ENCODE measurements around the gene PTHLH. TPM values are rescaled to one million over a fixed set of nuclear protein-coding genes. Genes with fewer than 3 reads are reported as not detected.

The PTHLH gene
- total RNA-seq, 1 donor from 2014 or later: 7.9 TPM

- no peaks in the 10 kb centered on the region for H3K9me3 ChIP-seq
- intact Hi-C loops (cut with DNase I): no loop called here
- TF ChIP-seq POLR2AphosphoS5 (IDR thresholded peaks at IDR 0.05; ENCODE audit: insufficient read depth in 1 of 2, low read depth in 1 of 2) (no peak), CTCF (IDR thresholded peaks at IDR 0.05) (no peak), POLR2A (IDR thresholded peaks at IDR 0.05) (no peak)
Observed at GRCh38 chr12:27924350-27925135, 48.0 kb downstream of the PTHLH start.

GRCh38 chr12:27922531-27923139, 49.9 kb downstream of the PTHLH start:
- TF ChIP-seq POLR2A (IDR thresholded peaks at IDR 0.05) (no peak), POLR2AphosphoS5 (IDR thresholded peaks at IDR 0.05; ENCODE audit: insufficient read depth in 1 of 2, low read depth in 1 of 2) (no peak), CTCF (IDR thresholded peaks at IDR 0.05) (no peak)
- H3K27ac ChIP-seq: no peak overlapping the region
- no peak for DNase-seq (ENCODE audit: extremely low spot score in 2 of 2)
- no peaks in the 10 kb centered on the region for H3K4me1 ChIP-seq
- no peaks in the 10 kb centered on the region for H3K9me3 ChIP-seq
- H3K36me3 ChIP-seq: no peaks in the 10 kb centered on the region
- intact Hi-C loops (cut with DNase I): no loop called here
- no peak overlapping the region for H3K4me3 ChIP-seq
- no peaks in the 10 kb centered on the region for H3K27me3 ChIP-seq

More at GRCh38 chr12:27924350-27925135, 48.0 kb downstream of the PTHLH start:
- Histone ChIP-seq H3K4me1 (no peaks in the 10 kb centered on the region), H3K27me3 (no peaks in the 10 kb centered on the region), H3K36me3 (no peaks in the 10 kb centered on the region), H3K27ac (no peak overlapping the region), H3K4me3 (no peak overlapping the region)
- no peak for DNase-seq (ENCODE audit: extremely low spot score in 2 of 2)

GRCh38 chr12:27919671-27920235, 52.8 kb downstream of the PTHLH start:
- H3K4me3 ChIP-seq: no peak overlapping the region
- no peaks in the 10 kb centered on the region for H3K36me3 ChIP-seq
- no peaks in the 10 kb centered on the region for H3K9me3 ChIP-seq
- no peaks in the 10 kb centered on the region for H3K27me3 ChIP-seq
- no peak overlapping the region for H3K27ac ChIP-seq
- no peak for DNase-seq (ENCODE audit: extremely low spot score in 2 of 2)
- no peaks in the 10 kb centered on the region for H3K4me1 ChIP-seq
- TF ChIP-seq POLR2A (IDR thresholded peaks at IDR 0.05): no peak
- no peak for TF ChIP-seq POLR2AphosphoS5 (IDR thresholded peaks at IDR 0.05; ENCODE audit: insufficient read depth in 1 of 2, low read depth in 1 of 2)
- TF ChIP-seq CTCF (IDR thresholded peaks at IDR 0.05): no peak
- intact Hi-C loops (cut with DNase I): no loop called here

GRCh38 chr12:27915536-27915935, 57.0 kb downstream of the PTHLH start:
- no peak overlapping the region for H3K4me3 ChIP-seq
- TF ChIP-seq CTCF (IDR thresholded peaks at IDR 0.05) (no peak), POLR2A (IDR thresholded peaks at IDR 0.05) (no peak), POLR2AphosphoS5 (IDR thresholded peaks at IDR 0.05; ENCODE audit: insufficient read depth in 1 of 2, low read depth in 1 of 2) (no peak)
- intact Hi-C loops (cut with DNase I): no loop called here
- no peaks in the 10 kb centered on the region for H3K4me1 ChIP-seq
- no peak for DNase-seq (ENCODE audit: extremely low spot score in 2 of 2)
- no peaks in the 10 kb centered on the region for H3K9me3 ChIP-seq
- no peak overlapping the region for H3K27ac ChIP-seq
- no peaks in the 10 kb centered on the region for H3K36me3 ChIP-seq
- H3K27me3 ChIP-seq: no peaks in the 10 kb centered on the region

GRCh38 chr12:27915021-27915420, 57.5 kb downstream of the PTHLH start:
- intact Hi-C loops (cut with DNase I): no loop called here
- no peak for DNase-seq (ENCODE audit: extremely low spot score in 2 of 2)
- TF ChIP-seq CTCF (IDR thresholded peaks at IDR 0.05) (no peak), POLR2A (IDR thresholded peaks at IDR 0.05) (no peak), POLR2AphosphoS5 (IDR thresholded peaks at IDR 0.05; ENCODE audit: insufficient read depth in 1 of 2, low read depth in 1 of 2) (no peak)
- H3K27ac ChIP-seq: no peak overlapping the region
- no peak overlapping the region for H3K4me3 ChIP-seq
- H3K36me3 ChIP-seq: no peaks in the 10 kb centered on the region
- no peaks in the 10 kb centered on the region for H3K4me1 ChIP-seq
- H3K27me3 ChIP-seq: no peaks in the 10 kb centered on the region
- no peaks in the 10 kb centered on the region for H3K9me3 ChIP-seq
